Liver (tissue), 5 donors: Measurements from ENCODE around the gene SLC17A2. TPM values are rescaled to one million over a fixed set of nuclear protein-coding genes. Genes with fewer than 3 reads are reported as not detected.

ENCODE experiments used
- EGR1 ChIP-seq, 2 donors: IDR thresholded peaks; 2 replicates each; pipeline ENCODE4 v1.6.1; 2016 to 2018; ENCODE audit warnings: antibody characterized with exemption in 2 of 2, low read depth in 2 of 2
- GABPA ChIP-seq, 2 donors: IDR thresholded peaks in 1 of 2; conservative IDR thresholded peaks in 1 of 2; 2 replicates each; pipeline ENCODE4 v1.6.1; 2016; ENCODE audit warnings: antibody characterized with exemption in 2 of 2, mild to moderate bottlenecking in 1 of 2, moderate library complexity in 1 of 2
- JUND ChIP-seq, 2 donors: IDR thresholded peaks; 2 replicates each; pipeline ENCODE4 v1.6.1; 2016; ENCODE audit warnings: antibody characterized with exemption in 2 of 2
- RXRA ChIP-seq, 2 donors: IDR thresholded peaks; 2 replicates each; pipeline ENCODE4 v1.6.1; 2017 to 2018; ENCODE audit warnings: antibody characterized with exemption in 2 of 2, mild to moderate bottlenecking in 1 of 2
- TAF1 ChIP-seq: conservative IDR thresholded peaks from 2 replicates; pipeline ENCODE4 v1.6.1; 2016; ENCODE audit warnings: antibody characterized with exemption, mild to moderate bottlenecking
- YY1 ChIP-seq: IDR thresholded peaks from 2 replicates; pipeline ENCODE4 v1.6.1; 2016; ENCODE audit warnings: antibody characterized with exemption, mild to moderate bottlenecking
- polyA plus RNA-seq, 2 donors: library from polyadenylated mRNA; stranded (reverse) in 1 of 2; unstranded in 1 of 2; fragments of 200-250 nt in 1 of 2; fragments of >200 nt in 1 of 2; fragmentation: Nextera tagmentation in 1 of 2; extraction: Ambion mirVana in 1 of 2; gene quantifications; one replicate each; pipeline versions ENCODE4 v1.2.1 to v1.2.3, GENCODE V29; 2013 to 2015
- total RNA-seq, 2 donors: library from RNA; depleted of rRNA; stranded (reverse); fragments of >200 nt; gene quantifications; one replicate each; pipeline ENCODE4 v1.2.3, GENCODE V29; 2014
- TF ChIP-seq, protein P1 (sequence below): IDR thresholded peaks from 2 replicates; pipeline ENCODE4 v1.6.1; 2016; ENCODE audit warnings: antibody characterized with exemption, mild to moderate bottlenecking
- TF ChIP-seq, protein P2 (sequence below): IDR thresholded peaks from 2 replicates; pipeline ENCODE4 v1.6.1; 2016; ENCODE audit warnings: antibody characterized with exemption
- TF ChIP-seq, protein P3 (sequence below): IDR thresholded peaks from 2 replicates; pipeline ENCODE4 v1.6.1; 2016; ENCODE audit warnings: antibody characterized with exemption
- donor health status: healthy.
- donor health status: healthy.
- donor health status: healthy.

SLC17A2 gene
- total and polyA plus RNA-seq, 4 donors, result 26.2 to 88.1 (median 37.8) TPM

DNA sequence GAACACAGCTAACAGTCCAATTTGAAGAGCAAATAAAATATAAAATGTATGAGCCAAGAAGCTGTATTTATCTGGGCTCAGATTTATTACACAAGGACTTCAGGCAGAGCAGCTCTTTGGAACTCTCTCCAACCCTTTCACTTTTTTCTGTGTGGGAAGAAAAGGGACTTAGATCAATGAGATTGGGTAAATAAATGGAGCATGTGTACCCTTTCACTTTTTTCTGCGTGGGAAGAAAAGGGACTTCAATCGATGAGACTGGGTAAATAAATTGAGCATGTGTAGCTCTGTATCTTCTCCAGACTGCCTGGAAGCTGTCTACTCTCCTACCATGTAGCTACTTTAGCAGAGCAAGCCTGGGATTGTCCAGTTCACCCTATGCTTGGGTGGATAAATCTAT, 67.1 kb downstream of the SLC17A2 start (continued):
- TF ChIP-seq, protein P1, sequence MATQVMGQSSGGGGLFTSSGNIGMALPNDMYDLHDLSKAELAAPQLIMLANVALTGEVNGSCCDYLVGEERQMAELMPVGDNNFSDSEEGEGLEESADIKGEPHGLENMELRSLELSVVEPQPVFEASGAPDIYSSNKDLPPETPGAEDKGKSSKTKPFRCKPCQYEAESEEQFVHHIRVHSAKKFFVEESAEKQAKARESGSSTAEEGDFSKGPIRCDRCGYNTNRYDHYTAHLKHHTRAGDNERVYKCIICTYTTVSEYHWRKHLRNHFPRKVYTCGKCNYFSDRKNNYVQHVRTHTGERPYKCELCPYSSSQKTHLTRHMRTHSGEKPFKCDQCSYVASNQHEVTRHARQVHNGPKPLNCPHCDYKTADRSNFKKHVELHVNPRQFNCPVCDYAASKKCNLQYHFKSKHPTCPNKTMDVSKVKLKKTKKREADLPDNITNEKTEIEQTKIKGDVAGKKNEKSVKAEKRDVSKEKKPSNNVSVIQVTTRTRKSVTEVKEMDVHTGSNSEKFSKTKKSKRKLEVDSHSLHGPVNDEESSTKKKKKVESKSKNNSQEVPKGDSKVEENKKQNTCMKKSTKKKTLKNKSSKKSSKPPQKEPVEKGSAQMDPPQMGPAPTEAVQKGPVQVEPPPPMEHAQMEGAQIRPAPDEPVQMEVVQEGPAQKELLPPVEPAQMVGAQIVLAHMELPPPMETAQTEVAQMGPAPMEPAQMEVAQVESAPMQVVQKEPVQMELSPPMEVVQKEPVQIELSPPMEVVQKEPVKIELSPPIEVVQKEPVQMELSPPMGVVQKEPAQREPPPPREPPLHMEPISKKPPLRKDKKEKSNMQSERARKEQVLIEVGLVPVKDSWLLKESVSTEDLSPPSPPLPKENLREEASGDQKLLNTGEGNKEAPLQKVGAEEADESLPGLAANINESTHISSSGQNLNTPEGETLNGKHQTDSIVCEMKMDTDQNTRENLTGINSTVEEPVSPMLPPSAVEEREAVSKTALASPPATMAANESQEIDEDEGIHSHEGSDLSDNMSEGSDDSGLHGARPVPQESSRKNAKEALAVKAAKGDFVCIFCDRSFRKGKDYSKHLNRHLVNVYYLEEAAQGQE, result no peak
- TF ChIP-seq TAF1, result no peak
- TF ChIP-seq JUND (IDR thresholded peaks at IDR 0.05), result peak in 1 of 2 donors; percentile 72
- TF ChIP-seq EGR1 (IDR thresholded peaks at IDR 0.05; ENCODE audit: low read depth in 2 of 2), result peak; percentile 30 to 38
- TF ChIP-seq GABPA (IDR thresholded peaks at IDR 0.05 in 1 of 2, conservative IDR thresholded peaks at IDR 0.05 in 1 of 2), result no peak
- peak; percentile 52 for TF ChIP-seq YY1
- TF ChIP-seq, protein P2, sequence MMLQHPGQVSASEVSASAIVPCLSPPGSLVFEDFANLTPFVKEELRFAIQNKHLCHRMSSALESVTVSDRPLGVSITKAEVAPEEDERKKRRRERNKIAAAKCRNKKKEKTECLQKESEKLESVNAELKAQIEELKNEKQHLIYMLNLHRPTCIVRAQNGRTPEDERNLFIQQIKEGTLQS, result no peak
- peak; percentile 49 to 77 for TF ChIP-seq RXRA (IDR thresholded peaks at IDR 0.05)
- TF ChIP-seq, protein P3, sequence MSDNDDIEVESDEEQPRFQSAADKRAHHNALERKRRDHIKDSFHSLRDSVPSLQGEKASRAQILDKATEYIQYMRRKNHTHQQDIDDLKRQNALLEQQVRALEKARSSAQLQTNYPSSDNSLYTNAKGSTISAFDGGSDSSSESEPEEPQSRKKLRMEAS, result peak; percentile 60

Other genes with a start within 250 kb of the SLC17A2 start
- gene SLC17A4, start 175.9 kb downstream of the SLC17A2 start, total RNA-seq, result 10 to 100 TPM in 1 of 2 donors, 1 to 10 TPM in 1; 4.6 to 27.3 TPM
- 10 to 100 TPM in 1 of 2 donors, 1 to 10 TPM in 1; 4.4 to 12.1 TPM for gene SLC17A4, start 175.9 kb downstream of the SLC17A2 start, polyA plus RNA-seq
- 10 to 100 TPM; 11.1 to 25.8 TPM for gene SLC17A1, start 98.6 kb downstream of the SLC17A2 start, total RNA-seq
- 10 to 100 TPM in 1 of 2 donors, 1 to 10 TPM in 1; 3.9 to 11.7 TPM for gene SLC17A1, start 98.6 kb downstream of the SLC17A2 start, polyA plus RNA-seq
- gene SLC17A3, start 56.4 kb downstream of the SLC17A2 start, total RNA-seq, result 10 to 100 TPM in 1 of 2 donors, 1 to 10 TPM in 1; 1.6 to 13.6 TPM
- gene SLC17A3, start 56.4 kb downstream of the SLC17A2 start, polyA plus RNA-seq, result 10 to 100 TPM in 1 of 2 donors, 1 to 10 TPM in 1; 8.3 to 23.2 TPM
- gene TRIM38, start 32.1 kb upstream of the SLC17A2 start, total RNA-seq, result 1 to 10 TPM; 2.9 to 3.9 TPM
- gene TRIM38, start 32.1 kb upstream of the SLC17A2 start, polyA plus RNA-seq, result 1 to 10 TPM; 1.5 to 2.8 TPM
- gene HFE, start 156.7 kb upstream of the SLC17A2 start, total RNA-seq, result 10 to 100 TPM in 1 of 2 donors, 1 to 10 TPM in 1; 6.7 to 12.7 TPM
- gene HFE, start 156.7 kb upstream of the SLC17A2 start, polyA plus RNA-seq, result 1 to 10 TPM; 6.3 to 9.6 TPM